GM04504 (cell line): ENCODE data around the gene ZNF558.

Experiments
- DNase-seq: peaks from one replicate; pipeline ENCODE4 v3.0.0-alpha.2; 2012; ENCODE audit warnings: low read depth

The ZNF558 gene

DNA sequence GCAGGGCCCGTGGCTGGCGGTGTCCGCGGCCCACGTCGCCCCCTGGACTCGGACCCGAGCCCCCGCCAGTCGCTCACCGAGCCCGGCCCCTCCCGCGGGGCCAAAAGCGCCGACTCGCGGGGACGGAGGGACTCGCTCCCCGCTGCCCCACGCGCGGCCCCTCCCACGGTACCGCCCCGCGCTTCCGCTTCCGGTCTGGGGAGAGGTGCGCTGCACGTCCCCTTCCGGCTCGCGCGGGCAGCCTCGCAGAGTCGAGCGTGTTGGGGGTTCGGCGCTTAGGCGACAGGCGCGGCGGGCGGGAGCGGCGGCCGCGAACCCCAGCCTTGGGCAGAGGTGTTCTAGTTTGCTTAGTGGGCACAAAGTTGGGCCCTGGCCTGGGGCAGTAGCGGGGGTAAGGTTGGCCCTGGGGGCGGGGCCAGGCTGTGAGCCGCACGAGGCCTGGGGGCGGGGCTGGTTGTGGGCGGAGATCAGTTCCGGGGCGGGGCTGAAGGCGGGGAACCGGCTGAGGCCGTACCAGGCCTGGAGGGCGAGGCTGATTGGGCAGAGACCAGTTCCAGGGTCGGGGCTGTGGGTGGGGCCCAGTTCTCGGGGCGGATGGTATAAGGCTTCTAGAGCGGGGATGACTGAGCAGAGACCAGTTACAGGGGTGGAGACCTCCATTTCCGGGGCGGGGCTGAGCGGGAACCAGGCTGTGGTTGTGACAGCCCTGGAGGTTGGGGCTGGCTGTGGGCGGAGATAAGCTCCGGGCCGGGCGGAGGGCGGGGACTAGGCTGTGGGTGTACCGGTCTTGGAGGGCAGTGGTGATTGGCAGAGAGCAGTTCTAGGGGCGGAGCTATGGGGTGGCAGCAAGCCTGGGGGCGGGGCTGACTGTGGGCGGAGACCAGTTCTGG, at the start of gene ZNF558, which contains the start of gene MBD3L1:
Gene ZNF558 (minus strand): TSS at position 173 of the 890 bp plus-strand sequence. CDS start 9,645 bp downstream, outside the sequence.
Gene MBD3L1 (plus strand): TSS at position 246 of the 890 bp plus-strand sequence. CDS start 10,302 bp downstream, outside the sequence.
- peak; percentile 94 for DNase-seq

DNA sequence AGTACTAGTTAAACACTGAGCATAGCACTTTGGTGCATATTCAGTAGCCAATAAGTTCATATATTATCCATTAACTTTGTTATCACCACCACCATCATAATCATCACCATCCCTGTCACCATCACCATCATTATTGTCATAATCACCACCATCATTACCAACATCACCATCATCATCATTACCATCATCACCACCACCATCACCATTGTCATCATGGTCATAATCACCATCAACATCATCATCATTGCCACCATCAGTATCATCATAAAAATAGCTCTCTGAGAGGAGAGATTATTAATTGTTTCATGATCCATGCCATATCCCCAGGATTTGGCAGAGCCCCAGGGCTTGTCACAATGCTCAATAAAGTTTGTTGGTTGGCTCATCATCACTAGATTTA, 49.4 kb upstream of the ZNF558 start:
- no peak for DNase-seq

DNA sequence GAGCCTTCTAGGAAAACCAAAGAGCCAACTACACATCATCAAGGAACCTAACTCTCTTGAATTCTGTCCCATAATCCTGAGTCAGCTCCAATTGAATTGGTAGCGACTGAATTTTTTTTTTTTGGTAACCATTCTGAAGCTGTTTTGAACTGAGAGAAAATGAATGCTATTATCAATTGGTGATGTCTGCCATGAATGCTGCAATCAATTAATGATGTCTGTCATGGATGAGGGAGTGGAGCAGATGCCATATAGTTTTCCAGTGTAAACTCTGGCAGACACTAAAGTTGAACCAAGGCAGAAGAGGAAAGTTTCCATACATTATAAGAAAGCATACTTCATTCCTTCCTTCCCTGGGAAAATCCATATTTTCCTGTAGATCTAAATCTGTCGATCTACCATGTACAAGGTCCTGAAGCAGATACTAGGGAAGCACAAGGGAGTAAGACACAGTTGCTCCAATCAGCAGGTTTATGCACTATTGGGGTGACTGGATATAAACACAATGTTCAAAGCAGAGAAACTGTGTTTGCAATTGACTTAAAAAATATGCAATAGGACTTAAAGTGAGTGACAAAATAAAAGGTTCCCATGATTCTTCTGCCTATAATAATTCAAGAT, 48.9 kb upstream of the ZNF558 start:
- DNase-seq = no peak

DNA sequence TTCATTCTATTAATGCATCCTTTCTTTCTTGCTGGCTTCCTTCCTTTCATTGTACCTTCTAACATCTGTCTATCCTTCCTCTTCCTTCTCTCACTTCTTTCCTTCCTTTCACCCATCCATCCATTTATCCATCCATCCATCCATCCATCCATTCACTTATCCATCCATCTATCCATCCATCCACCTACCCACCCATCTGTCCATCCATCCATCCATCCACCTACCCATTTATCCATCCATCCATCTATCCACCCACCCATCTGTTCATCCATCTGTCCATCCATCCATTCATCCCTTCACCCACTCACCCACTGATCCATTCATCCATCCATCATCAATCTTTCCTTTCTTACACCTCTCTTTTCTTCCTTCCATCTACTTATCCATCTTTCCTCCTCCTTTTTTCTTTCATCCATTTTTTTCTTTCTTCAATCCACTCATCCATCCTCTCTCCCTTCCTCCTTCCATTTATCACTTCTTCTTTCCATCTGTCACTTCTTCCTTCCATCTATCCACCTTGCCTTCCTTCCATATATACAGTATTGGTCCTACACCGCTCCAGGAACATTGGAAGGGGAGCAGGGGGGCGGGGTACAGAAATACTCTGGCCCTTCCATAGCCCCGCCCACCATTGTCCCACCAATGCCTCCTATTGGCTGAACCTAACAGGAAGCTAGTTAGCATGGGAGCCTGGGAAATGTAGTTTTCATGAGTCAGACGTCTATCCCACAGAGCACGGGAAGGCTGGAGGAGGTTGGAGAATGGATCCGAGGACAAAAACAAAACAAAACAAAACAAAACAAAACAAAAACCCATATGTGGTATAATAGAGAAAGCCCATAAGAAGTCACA, 46.0 kb upstream of the ZNF558 start:
- no peak for DNase-seq

DNA sequence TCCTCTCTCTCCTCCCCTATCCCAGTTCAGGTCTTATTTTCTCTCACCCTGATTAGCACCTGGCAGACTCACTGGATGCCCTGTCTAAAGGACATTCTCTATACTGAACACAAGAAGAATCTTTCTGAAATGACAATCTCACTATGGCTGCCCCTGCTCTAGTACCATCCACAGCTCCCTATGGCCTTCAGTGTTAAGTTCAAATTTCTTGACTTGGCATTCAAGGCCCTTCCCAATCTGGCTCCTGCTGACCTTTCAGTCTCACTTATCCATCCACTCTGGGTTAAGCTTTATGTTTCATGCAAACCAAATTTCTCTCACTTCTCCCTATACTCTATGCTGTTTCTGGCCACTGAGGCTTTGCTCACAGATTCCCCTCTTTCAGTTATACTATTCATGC, 34.2 kb upstream of the ZNF558 start:
- DNase-seq = no peak

DNA sequence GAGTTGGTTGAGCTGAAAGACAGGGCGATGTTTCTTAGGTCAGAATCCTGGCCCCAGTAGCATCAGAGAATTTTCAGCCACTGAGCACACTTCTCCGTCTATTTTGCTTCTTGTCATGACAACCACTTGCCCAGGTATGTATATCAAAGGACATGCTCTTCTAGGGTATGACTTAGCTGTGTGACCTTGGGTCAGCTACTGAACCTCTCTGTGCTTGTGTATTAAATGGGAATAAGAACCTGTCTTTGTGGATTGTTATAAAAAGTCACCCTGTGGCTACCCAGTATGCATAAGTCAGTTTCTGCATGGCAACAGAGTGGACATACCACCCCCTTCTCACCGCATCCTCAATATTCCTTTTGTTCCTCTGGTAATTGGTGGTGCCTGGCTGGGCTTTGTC, 26.2 kb upstream of the ZNF558 start:
- DNase-seq = no peak

DNA sequence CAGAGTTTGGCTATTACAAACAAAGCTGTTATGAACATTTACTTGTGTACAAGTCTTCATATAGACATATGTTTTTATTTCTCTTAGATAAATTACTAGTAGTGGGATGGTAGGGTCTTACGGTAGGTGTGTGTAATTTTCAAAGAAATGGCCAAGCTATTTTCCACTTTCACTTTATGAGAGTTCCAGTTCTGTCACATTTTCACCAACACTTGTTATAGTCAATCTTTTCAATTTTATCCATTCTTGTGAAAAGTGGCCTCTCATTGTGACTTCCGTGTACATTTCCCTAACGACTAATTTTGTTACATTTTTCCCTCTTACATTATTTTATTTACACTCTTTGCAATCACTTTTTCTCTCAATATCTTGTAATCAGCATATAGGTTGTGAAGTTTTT, 18.4 kb upstream of the ZNF558 start:
- no peak for DNase-seq

DNA sequence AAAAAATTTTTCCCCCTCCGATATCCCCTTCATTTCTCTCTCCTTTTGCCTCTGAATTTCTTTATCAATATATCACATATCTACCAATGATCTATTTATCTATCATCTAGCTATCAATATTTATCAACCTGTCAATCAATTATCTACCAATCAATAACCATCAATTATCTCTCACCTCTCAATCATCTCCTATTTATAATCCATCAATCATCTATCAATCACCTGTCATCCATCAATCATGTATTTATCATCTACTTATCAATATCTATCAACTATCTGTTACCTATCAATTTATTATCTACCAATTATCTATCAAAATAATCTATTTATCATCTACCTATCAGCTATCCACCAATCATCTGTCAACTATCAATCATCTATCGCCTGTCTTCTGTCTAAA, 17.1 kb upstream of the ZNF558 start:
- DNase-seq = no peak

DNA sequence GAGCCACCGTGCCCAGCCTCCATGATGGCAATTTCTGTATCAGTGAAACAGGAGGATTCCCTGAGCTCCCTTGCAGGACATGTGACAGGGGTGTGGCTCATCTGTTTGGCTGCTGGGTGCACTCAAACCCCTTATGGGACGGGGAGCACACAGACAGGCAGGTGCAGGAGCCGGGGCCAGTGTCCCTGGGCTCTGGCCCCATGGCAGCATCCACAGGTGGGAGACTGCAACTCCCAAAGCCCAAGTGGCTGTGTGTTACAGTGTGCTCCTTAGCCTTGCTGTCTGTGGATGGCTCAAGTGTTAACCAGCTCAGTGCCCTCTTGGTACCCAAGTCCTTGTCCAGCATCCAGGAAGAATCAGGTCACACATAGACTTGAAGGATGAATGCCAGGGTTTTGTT, 14.7 kb upstream of the ZNF558 start:
- no peak for DNase-seq

DNA sequence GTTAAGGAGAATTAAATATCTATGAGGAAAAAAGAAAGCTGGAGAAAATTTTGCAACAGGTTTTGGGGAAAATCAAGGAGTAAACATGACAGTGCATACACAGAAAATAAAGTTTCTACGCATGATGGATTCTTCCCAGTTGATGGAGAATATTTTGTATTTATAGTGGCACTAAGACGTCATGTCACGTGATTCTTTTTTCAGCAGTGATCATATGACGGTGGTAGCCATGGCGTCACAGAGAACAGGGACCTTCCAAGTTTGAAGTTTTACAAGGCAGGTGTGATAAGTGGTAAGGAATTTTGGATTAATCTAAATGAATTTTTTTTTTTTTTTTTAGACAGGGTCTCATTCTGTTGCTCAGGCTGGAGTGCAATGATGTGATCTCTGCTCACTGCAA, 8.6 kb upstream of the ZNF558 start:
- no peak for DNase-seq

DNA sequence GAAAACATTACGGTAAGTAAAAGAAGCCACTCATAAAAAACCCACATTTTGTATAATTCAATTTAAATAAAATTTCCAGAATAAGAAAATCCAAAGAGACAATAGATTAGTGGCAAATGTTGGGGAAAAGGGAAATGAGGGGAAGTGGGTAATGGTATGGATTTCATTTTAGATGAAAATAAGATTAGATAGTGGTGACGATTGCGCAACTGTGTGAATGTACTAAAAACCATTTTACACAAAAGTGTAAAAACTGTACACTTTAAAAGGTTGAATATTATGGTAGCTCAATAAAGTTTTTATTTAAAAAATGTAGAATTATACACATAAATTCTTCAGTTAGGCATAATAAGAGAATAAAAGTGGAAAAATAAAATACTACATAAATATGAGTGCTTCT, 3.8 kb upstream of the ZNF558 start:
- DNase-seq = no peak

DNA sequence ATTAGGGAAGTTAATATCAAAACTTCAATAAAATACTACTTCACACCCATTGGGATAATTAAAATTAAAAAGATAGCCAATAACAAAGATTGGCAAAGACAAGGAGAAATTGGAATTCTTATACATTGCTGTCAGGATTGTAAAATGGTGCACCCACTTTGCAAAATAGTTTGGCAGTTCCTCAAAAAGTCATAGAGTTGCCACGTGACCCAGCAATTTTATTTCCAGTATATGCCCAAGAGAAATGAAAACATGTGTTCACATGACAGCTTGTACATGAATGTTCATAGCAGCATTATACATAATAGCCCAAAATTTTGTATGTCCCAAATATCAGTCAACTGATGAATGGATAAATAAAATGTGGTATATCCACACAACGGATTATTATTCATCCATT, 3.3 kb upstream of the ZNF558 start:
- no peak for DNase-seq

DNA sequence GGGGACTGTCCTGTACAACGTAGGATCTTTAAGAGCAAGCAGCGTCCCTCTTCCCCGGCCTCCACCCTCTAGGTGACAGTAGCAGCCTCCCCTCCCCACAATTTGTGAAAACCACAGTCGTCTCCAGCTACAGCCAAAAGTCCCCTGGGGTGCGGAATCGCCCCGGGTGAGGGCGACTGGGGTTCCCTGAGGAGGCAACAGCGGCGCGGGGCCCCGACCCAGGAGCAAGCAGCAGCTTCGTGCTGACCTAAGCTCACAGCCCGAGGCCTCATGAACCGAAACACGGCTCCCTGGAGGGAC, 322 bp downstream of the ZNF558 start:
- DNase-seq = no peak

DNA sequence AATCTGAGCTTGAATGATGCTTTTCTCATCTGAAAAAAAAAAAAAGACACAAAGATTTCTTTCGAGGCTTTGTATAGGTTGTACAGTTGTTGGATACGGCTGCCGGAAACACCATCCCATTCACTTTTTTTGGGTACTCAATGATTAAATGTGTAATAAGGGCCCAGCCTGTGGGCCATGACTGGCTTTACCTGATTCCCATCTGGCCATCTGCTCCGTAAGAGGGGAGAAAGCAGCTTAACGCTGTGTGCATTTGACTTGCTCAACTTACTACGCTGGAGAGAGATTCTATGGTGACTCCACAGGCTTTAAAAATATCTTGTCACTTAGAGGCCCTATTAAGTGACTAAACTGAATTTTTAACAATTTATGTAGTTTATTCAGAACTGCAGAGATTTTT, 731 bp downstream of the ZNF558 start:
- no peak for DNase-seq

DNA sequence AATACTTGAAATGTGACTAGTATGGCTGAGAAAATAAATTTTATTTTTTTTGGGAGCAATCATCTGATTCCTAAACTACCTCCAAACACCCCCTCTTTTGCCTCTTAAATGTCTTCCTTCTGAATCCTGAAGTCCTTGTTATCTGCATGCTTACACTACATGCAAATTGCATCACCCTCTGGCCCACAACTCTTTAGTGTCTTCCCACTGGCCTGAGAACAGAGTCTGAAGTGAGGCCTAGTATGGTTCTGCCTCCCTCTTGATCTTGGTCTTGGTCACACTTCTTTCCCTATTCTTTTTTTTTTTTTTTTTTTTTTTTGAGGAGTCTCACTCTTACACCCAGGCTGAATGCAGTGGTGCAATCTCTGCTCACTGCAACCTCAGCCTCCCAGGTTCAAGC, 4.8 kb downstream of the ZNF558 start:
- no peak for DNase-seq

DNA sequence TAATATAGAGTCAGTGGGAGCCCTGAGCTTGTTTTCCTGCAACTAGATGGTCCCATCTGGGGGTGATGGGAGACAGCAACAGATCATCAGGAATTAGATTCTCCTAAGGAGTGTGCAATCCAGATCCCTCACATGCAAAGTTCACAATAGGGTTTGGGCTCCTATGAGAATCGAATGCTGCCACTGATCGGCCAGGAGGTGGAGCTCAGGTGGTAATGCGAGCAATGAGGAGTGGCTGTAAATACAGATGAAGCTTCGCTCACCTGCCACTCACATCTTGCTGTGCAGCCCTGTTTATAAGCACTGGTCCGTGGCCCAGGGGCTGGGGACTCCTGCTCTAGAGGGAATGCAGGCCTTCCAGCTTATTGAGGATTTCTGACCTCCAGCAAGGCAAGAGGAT, 5.7 kb downstream of the ZNF558 start:
- no peak for DNase-seq

DNA sequence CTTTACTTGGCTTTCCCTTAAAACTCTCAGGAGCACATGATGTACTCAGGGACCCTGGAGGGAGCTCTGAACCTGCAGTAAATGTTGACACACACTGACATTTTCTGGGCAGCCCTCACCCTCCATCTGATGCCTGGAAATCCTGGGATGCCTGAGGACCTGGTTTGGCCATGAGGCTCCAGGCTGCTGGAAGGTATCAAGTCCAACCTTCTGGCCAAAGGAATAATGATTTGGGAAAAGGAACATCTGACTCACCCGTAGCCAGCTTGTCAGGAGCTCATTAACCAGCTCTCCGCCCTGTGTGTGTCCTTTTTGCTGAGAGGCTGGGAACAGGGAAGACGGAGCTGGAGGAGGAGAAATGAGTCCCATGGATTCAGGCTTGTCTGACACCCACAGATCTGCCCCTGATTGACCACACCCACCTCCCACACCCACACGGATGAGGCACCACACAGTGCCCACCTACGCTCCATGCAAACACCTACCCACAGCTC, 10.3 kb downstream of the ZNF558 start:
- no peak for DNase-seq

DNA sequence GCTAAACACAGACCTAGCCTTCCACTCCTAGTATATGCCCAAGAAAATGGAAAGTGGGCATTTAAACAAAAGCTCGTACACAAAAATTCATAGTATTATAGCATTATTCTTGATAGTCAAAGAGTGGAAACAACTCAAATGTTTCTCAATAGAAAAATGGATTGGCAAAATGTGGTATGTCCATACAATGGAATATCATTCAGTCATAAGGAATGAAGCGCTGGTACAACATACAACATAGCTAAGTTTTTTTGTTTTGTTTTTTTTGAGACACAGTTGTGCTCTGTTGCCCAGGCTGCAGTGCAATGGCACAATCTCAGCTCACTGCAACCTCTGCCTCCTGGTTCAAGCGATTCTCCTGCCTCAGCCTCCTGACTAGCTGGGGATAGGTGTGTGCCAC, 11.9 kb downstream of the ZNF558 start:
- no peak for DNase-seq

DNA sequence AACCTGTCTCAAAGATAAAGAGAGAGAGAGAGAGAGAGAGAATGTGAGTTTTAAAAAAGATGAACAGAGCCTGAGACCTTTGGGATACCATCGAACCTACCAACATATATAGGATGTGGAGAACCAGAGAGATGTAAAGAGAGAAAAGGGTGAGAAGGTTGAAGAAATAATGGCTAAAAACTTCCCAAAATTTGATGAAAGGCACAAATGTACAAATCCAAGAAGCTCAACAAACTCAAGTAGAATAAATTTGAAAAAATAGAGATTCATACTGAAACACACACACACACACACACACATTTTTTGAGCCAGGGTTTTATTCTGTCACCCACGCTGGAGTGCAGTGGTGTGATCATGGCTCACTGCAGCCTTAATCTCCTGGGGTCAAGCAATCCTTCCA, 16.3 kb downstream of the ZNF558 start:
- no peak for DNase-seq

DNA sequence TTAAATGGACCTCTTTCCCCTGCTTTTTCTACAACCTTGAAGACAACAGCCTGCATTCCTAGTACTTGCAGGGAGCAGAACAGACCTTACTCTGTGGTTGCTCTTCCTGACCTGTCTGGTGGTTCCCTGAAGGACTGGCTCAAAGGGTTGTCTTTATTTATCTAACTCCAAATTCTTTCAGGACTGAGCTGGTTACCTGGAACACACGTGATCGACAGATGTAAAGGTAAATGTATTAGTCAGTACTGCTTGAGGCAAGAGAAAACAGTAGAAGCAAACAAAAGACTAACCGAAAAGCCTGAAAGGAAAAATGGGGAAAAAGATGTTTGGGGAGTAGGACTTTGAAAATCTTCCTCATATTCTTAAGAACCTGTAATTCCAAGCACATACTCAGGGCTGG, 17.9 kb downstream of the ZNF558 start:
- DNase-seq = no peak

DNA sequence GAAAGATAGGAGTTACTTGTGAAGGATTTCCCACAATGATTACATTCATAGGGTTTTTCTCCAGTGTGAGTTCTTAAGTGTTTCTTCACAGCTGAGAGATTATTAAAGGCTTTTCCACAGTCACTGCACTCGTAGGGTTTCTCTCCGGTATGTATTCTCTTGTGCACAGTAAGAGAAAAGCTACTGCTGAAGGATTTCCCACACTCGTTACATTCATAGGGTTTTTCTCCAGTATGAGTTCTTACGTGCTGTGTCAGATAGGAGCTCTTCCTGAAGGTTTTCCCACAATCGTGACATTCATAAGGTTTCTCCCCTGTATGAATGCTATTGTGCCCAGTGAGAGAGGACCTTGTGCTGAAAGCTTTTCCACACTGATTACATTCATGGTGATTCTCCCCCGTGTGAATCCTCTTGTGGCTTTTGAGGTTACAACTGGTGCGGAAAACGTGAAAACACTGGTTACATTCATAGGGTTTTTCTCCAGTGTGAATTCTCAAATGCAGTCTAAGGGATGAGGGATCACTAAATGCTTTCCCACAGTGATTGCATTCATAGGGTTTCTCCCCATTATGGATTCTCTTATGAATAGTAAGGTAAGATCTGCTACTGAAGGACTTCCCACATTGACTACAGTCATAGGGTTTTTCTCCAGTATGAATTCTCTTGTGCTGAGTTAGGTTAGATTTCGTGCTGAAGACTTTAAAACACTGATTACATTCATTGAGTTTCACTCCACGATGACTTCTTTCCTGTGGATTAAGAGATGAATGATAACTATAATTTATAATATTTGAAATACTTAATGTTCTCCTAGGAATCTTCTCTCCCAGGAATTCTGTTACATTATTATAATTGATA, 20.6 kb downstream of the ZNF558 start:
- DNase-seq = no peak

DNA sequence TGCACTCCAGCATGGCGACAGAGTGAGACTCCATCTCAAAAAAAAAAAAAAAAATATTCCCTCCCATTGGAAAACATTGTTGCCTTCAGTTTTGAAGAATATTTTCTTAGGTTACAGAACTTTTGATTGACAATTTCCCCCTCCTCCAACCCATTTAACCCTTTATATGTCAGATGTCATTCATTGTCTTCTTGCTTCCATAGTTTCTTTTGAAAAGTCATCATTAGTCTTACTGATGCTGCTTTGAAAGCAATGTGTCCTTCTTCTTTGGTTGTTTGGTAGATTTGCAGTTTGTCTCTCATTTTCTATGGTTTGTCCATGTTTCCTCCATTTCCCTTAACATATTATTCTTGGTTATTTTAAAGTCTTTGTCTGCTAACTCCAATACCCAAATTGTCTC, 25.4 kb downstream of the ZNF558 start:
- no peak for DNase-seq
